HG02678 (cell line): Measurements from ENCODE around the gene C2CD4C.
"Not testable (repeated sequence)": the region's sequence is repeated elsewhere in the genome, so short reads cannot be mapped to it uniquely, and the experiment has no call there.

ENCODE experiments used
- ATAC-seq: cut with Tn5 transposase; IDR thresholded peaks from one replicate; pipeline ENCODE4 v1.9.1; 2021; ENCODE audit warnings: mild to moderate bottlenecking, moderate library complexity; ENCODE audit not compliant: unreplicated experiment

C2CD4C gene

GRCh38 chr19:439167-439900, 30.4 kb upstream of the C2CD4C start:
- ATAC-seq, result no peak

DNA sequence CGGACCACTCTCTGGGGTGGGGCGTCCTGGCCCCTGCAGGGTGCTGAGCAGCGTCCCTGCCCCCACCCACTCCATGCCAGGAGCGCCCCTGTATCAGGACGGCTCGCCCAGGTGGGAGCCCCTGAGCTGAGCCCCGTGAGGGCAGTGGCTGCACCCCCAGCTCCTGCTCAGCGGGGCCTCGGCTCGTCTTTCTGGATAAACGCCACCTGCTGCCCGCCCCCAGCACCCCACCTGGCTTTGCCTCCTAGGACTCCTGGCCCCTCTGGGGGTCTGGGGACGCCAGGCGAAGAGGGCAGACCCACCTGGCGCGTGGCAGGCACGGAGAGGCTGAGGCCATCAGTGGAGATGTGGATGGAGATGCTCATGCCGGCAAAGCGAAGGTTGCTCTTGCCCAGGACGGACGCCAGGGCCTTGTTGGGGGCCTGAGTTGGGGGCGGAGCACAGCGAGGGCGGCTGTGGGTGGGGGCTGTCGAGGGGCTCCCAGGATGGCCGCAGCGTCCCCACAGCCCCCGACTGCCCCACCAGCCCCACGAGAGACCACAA, 29.5 kb upstream of the C2CD4C start:
- ATAC-seq, result no peak

- no peak for ATAC-seq
Measured at GRCh38 chr19:437041-437440, 28.1 kb upstream of the C2CD4C start.

GRCh38 chr19:436413-436950, 27.5 kb upstream of the C2CD4C start:
- ATAC-seq, result no peak

GRCh38 chr19:435707-436412, 26.9 kb upstream of the C2CD4C start:
- no peak for ATAC-seq

DNA sequence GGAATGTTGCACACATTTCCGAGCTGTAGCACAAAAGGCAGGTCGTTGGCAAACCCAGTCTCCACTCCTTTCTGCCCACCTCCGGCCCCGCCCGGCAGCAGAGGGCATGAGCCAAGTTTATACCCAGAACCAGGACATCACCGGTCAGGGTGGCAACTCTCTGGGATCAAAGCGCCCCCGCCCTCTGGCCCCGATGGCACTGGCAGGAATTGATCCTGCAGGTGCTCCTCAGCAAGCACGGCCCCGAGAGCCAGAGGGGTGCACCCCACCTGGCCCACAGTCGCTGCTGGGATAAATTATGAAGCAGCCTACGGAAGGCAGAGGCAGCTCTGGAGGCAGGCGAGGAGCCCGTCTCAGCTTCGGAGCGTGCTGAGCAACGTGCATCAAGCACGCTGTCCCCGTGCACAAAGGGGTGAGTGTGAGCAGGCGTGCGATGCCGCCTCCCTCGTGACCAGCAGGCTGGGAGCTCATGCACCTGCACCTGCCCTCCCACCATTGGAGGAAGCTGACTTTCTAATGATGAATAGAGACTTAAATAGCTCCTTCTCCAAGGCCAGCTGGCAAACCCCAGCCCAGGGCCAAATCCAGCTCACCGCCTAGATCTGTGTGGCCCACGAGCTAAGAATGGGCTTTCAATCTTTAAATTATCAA, 26.2 kb upstream of the C2CD4C start:
- no peak for ATAC-seq

GRCh38 chr19:434152-434960, 25.4 kb upstream of the C2CD4C start:
- ATAC-seq, result no peak

- ATAC-seq, result no peak
Measured at GRCh38 chr19:430701-431100, 21.8 kb upstream of the C2CD4C start.

- ATAC-seq, result no peak
Measured at GRCh38 chr19:428149-428548, 19.2 kb upstream of the C2CD4C start.

GRCh38 chr19:427675-428074, 18.7 kb upstream of the C2CD4C start:
- not testable (repeated sequence) for ATAC-seq

DNA sequence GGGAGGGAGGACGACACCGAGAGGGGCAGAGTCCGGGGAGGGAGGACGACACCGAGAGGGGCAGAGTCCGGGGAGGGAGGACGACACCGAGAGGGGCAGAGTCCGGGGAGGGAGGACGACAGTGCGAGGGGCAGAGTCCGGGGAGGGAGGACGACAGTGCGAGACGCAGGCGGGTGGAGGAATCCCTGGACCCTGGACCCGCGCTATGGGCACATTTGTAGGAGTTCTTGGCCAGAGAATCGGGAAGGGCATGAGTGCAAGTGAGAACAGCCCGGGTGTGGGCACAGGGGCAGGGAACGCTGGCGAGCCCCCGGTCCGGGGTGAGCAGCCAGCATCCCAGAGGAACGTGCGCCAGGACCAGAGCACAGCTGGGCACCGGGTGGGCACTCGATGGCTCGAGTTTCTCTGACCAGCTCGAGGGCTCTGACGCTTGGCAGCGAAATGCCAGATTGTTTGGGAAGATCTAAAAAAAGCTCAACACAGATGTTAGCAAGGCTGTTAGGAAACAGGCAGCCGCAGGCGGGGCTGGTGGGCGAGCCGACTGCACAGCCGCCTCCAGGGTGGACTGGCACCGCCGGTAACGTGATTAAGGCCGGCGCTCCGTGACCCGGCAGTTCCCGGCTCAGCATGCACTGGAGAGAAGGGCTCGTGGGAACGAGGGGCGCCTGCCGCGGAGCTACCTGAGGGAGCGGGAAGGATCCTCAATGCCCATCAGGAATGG, 17.9 kb upstream of the C2CD4C start:
- ATAC-seq, result no peak

- no peak for ATAC-seq
Measured at GRCh38 chr19:425056-425455, 16.1 kb upstream of the C2CD4C start.

DNA sequence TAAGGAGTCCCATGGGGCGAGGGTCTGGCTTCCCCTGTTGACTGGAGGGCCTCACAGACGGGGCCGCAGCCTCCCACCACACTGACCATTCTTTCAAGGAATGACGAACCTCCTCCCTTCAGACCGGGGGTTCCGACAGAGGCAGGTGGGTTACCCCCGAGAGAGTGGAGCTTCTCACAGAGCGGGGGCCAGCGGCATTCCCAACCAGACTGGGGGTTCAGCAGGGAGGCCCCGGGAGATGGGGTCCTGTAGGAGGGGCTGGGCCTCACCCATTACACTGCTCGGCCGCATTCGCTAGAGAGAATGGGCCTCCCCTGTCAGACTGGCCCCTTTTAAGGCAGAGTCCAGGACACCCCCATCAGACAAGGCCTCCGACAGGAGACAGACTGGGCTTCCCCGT, 15.6 kb upstream of the C2CD4C start:
- ATAC-seq, result no peak

GRCh38 chr19:423691-424466, 14.9 kb upstream of the C2CD4C start:
- ATAC-seq, result no peak

DNA sequence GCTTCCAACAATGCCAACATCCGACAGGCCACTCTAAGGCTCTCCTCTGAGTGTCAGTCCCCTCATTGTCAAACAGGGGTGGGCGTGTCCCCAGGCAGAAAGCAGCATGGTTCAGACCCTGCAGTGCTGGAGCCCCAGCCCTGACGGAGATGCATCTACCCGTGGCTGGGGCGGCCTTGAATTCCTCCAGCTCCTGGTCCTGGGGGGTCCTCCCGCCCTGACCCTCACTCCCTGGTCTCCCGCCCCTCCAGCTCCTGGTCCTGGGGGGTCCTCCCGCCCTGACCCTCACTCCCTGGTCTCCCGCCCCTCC, 13.9 kb upstream of the C2CD4C start:
- ATAC-seq, result not testable (repeated sequence)

DNA sequence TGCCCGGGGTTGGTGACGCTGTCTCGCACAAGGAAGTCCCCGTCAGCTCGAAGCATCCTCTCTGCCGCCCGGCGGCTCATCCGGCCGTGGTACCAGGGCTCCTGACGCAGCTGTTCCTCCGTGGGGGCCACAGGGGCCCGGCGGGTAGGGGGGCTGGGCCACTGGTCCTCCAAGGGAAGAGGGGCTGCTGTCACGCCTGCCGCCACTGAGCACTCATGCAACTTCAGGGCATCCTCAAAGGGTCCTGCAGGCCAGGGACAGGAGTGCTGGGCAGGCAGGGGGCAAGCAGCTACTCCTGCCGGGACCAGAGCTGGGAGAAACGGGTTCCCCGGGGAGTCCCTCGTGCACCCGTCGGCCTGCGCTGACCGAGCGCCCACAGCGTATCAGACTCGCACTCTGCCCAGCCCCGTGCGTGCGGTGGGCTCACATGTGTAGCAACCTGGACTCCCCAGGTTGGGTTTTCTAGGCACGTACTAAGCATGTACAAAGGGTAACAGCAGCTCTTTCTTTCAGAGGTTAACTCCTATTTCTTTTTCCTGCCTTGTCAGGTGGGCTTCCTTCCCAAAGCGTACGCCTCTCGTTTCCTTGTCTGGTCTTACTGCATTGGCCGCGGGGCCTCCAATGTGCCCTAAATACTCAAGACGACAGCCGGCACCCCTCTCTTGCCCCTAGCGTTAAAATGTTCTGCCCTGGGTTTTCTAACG, 13.4 kb upstream of the C2CD4C start:
- ATAC-seq, result no peak

DNA sequence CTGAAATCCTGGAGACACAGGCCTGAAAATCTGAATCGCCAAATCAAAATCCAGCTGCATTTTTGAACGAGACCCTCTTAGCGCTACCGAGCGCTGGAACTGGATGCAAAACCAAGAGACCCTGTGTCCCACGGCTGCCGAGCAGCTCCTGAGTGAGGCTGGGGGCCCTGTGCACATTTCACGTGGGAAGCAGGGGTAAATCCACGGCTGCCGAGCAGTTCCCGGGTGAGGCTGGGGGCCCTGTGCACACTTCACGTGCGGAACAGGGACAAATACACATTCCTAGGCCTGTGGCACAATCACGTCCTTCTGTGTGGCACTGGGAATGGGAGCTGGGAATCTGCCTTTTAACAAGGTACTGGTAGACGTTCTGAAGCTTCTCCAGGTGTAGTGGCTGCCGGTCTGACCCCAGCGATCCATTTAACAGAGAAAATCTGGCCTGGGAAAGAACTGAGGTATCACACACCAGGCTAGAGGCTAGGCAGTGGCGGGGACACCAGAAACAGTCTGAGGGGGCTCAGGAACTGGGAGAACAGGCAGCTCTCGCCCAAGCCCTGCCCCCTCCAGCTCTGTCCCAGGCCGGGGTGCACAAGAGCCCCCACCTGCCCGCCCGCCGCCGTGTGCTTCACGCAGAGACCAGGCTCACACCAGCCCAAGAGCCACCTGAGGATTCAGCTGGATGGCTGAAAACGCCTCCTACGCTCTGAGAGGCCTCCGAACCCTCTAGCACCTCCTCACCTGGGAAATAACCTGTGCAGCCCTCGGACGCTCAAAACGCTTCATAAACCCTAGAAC, 11.0 kb upstream of the C2CD4C start:
- no peak for ATAC-seq
